GM12801 (cell line): ENCODE results near the gene FLRT1.

ENCODE experiments used
- TF ChIP-seq, protein P1 (sequence below): IDR thresholded peaks from one replicate; pipeline ENCODE4 v1.5.1; 2011; ENCODE audit warnings: control low read depth; ENCODE audit not compliant: insufficient read length; ENCODE audit errors: extremely low read depth

The FLRT1 gene

DNA sequence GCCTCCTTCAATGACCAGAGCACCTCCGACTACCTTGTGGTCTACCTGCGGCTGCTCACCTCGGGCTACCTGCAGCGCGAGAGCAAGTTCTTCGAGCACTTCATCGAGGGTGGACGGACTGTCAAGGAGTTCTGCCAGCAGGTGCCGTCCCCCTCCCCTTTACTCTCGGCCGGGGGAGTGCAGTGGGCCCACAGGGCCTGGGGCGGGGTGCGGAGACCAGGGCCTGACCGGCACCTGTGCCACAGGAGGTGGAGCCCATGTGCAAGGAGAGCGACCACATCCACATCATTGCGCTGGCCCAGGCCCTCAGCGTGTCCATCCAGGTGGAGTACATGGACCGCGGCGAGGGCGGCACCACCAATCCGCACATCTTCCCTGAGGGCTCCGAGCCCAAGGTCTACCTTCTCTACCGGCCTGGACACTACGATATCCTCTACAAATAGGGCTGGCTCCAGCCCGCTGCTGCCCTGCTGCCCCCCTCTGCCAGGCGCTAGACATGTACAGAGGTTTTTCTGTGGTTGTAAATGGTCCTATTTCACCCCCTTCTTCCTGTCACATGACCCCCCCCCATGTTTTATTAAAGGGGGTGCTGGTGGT lies 38.5 kb upstream of the FLRT1 start:
- TF ChIP-seq, protein P1, sequence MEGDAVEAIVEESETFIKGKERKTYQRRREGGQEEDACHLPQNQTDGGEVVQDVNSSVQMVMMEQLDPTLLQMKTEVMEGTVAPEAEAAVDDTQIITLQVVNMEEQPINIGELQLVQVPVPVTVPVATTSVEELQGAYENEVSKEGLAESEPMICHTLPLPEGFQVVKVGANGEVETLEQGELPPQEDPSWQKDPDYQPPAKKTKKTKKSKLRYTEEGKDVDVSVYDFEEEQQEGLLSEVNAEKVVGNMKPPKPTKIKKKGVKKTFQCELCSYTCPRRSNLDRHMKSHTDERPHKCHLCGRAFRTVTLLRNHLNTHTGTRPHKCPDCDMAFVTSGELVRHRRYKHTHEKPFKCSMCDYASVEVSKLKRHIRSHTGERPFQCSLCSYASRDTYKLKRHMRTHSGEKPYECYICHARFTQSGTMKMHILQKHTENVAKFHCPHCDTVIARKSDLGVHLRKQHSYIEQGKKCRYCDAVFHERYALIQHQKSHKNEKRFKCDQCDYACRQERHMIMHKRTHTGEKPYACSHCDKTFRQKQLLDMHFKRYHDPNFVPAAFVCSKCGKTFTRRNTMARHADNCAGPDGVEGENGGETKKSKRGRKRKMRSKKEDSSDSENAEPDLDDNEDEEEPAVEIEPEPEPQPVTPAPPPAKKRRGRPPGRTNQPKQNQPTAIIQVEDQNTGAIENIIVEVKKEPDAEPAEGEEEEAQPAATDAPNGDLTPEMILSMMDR: no peak

GRCh38 chr11:63997801-63998337 lies 37.9 kb upstream of the FLRT1 start:
- TF ChIP-seq, protein P1: no peak

GRCh38 chr11:63998558-63999348 lies 37.0 kb upstream of the FLRT1 start:
- TF ChIP-seq, protein P1: no peak

DNA sequence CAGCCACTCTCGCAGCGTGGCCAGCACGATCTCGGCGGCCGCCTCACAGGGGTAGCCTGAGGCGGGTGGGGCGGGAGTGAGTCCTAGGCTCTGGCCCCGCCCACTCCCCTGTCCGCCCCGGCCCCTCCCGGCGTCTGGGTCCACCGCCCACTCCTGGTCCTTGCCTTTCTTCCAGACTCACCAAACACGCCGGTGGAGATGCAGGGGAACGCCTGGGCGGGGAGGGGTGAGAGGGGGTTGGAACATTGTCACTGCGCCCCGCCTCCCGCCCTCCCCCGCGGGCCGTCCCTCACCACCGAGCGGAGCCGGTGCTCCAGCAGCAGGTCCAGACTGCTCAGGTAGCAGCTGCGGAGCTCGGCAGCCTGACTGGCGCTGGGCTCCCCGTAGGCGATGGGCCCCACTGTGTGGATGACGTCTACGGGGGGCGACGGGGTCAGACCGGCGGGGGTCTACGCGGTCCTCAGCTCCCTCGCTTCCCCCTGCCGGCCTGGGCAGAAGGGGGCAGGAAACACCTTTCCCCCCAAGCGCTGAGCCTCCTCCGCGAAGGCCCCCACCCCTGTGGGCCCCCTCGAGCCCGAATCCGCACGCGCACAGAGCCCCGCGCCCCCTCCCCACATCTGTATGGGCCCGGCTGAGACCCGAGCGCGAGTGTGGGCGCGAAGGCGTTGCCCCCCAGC lies 36.2 kb upstream of the FLRT1 start:
- TF ChIP-seq, protein P1: no peak

GRCh38 chr11:64000026-64000739 lies 35.5 kb upstream of the FLRT1 start:
- TF ChIP-seq, protein P1: no peak

- TF ChIP-seq, protein P1: no peak
Observed at GRCh38 chr11:64000740-64001483, 34.8 kb upstream of the FLRT1 start.
